Cardiac septum (tissue), 1 donor: Measurements from ENCODE around the gene DAPK1. TPM values are rescaled to one million over a fixed set of nuclear protein-coding genes. Genes with fewer than 3 reads are reported as not detected.

ENCODE experiments used
- DNase-seq: peaks from one replicate; pipeline ENCODE4 v3.0.0-alpha.2; 2020; ENCODE audit warnings: low spot score
- intact Hi-C: fragments of 100-400 bp; cut with DNase I; formaldehyde crosslinking; loops from one replicate; pipeline ENCODE4 v1.14.0; 2022
- total RNA-seq: library from RNA; stranded (reverse); fragmentation: NEBNext Ultra II Directional; extraction: Animal tissue kit (Norgen Biotek cat#: 25700); gene quantifications from one replicate; pipeline ENCODE4 v1.2.1, GENCODE V29; 2021
- donor health status: DM: no; HTN: no; CAD: no.

Gene DAPK1
- total RNA-seq, 1 donor from 2014 or later: 2.9 TPM

DNA sequence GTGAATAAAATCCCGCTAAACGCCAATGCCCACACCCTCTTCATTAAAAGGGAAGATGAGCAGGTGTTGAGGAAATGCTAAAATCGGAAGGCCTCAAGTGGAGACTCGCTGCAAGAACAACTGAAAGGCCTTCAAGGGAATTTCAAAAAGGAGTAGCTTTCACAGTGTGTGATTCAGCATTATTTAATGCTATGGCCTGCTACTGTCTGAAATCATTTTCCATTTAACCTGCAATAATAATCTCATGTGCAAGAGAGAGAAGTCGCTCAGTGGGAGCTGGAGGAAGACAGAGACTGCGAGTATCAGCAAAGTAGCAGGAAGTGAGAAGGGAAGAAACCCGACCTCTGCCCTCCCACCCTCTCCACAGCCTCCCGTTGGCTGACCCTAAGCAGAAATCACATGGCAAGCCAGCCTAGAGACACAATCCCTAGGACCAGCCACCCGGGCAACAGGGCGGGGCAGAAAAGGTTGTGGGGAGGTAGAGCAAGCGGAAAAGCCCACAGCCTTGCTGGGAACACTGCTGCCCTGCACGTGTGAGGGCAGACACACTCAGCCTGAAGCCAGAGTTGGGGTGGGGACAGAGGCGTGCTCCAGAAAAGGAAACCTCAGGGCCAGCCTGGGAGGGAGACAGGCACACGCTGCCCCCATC lies 188.3 kb downstream of the DAPK1 start:
- peak; percentile 71 for DNase-seq
- intact Hi-C loops: loop anchor here (10.0 kb wide), 1 partner anchor 359 kb away; no protein-coding TSS in a partner anchor

DNA sequence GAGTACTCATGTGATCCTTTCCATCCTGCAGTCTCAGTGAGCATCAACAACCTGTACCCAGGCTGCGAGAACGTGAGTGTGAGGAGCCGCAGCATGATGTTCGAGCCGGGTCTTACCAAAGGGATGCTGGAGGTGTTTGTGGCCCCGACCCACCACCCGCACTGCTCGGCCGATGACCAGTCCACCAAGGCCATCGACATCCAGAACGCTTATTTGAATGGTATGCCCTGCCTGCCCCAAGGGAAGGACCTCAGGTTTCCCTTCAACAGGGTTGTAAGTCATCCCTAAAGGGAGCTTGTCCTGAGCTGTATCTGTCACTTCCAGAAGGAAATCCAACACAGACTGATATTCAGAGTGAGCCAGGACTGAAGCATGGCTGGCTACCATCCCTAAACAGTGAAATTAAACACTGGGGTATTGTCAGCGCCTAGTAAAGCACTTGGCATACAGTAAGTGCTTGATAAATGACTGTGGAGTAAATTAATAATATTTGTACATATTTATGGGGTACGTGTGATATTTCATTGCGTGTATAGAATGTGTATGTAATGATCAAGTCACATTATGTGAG lies 188.9 kb downstream of the DAPK1 start:
- intact Hi-C loops: loop anchor here (10.0 kb wide), 1 partner anchor 358 kb away; no protein-coding TSS in a partner anchor

DNA sequence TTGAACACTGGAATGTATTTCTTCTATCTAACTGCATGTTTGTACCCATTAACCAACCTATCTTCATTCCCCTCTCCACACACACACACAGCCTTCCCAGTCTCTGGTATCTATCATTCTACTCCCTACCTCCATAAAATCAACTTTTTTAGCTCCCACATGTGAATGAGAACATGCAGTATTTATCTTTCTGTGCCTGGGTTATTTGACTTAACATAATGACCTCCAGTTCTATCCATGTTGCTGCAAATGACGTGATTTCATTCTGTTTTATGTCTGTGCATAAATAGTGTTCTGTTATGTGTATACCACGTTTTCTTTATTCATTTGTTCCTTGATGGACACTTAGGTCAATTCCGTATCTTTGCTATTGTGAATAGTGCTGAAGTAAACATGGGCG lies 189.5 kb downstream of the DAPK1 start:
- no peak for DNase-seq
- intact Hi-C loops: loop anchor here (10.0 kb wide), 1 partner anchor 358 kb away; no protein-coding TSS in a partner anchor

More for the DNA sequence above, 188.9 kb downstream of the DAPK1 start:
- no peak for DNase-seq

DNA sequence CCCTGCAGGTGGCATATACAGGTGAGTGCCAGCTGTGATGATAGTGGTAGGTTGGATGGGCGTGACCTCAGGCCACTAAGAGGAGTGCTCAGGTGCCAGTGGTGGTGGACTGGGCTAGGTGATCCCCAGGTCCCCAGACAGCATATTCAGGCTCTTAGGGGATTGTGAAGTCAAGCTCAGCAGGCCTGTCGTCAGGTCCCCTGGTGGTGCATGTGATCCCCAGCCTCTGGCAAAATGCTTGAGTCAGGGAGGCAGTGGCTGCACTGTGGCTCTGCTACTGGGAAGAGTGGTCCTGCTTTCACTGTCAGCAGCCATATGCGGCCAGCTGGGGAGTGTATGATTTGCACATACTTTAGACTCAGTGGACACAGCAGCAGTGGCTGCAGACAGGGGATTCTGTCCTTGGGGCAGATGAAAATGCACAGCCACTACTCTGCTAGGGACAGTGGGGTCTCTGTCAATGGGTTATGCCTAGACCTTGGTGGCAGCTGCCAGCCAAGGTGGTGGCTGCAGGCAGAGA lies 196.6 kb downstream of the DAPK1 start:
- DNase-seq: no peak
- intact Hi-C loops: no loop called here

DNA sequence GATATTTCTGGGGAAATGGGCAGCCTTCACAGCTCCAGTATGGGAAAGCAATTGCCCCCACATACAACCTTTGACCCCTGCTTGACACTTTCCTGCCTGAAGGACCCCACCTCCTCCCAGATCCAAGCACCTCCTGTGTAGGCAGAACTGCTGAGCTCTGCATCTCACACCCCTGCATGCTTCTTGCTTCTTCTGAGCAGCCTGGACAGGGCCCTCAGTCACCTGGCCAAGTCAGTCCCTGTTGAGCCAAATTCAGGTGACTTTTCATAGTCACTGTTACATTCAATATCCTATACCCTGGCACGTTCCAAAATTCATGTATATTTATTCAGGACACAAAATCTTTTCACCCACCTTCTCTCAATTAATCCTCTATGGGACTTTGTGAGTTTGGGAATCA lies 197.9 kb downstream of the DAPK1 start:
- intact Hi-C loops: no loop called here
- no peak for DNase-seq

DNA sequence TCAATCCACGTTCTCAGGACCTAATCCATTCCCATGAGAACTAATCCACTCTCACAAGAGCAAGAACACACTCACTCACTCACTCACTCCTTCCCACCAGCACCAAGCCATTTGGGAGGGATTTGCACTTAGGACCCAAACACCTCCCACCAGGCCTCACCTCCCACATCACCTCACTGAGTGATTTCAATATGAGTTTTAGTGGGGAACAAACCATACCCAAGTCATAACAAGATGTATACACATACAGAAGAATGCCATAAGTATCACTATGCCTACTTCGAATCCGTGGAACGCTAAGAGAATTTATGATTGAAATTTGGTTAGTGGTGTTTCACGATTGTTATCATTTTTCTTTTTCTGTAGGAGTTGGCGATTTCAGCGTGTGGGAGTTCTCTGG lies 199.0 kb downstream of the DAPK1 start:
- intact Hi-C loops: no loop called here
- DNase-seq: no peak

DNA sequence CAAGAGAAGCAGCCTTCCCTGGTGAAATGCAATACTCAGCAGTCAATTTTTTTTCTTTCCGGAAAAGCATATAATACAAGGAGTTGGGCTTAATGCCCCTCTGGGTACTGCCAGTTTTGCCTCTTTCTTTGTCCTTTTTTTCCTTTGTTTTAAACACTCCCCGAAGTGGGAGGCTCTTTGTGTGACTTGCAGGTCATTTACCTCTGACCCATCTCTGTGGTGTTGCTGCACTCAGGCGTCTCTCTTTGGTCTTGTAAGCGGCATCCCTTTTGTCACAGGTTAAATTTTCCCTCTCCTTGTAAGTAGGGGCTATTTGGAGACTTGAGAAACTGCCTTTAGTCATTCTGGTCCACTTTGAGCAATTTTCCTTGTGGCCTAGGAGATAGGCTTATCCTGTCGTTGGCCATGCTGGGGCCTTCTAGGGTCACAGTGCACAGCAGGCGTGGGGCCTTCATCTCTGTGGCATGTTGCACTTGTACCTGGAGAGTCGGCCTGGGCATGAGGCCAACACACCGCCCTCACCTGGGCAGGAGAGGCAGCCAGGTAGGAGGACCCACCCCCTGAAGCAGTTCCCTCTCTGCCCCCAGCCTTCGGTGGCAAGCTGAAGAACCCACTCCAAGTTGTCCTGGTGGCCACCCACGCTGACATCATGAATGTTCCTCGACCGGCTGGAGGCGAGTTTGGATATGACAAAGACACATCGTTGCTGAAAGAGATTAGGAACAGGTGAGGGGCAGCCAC lies 200.6 kb downstream of the DAPK1 start:
- intact Hi-C loops: no loop called here
- no peak for DNase-seq

DNA sequence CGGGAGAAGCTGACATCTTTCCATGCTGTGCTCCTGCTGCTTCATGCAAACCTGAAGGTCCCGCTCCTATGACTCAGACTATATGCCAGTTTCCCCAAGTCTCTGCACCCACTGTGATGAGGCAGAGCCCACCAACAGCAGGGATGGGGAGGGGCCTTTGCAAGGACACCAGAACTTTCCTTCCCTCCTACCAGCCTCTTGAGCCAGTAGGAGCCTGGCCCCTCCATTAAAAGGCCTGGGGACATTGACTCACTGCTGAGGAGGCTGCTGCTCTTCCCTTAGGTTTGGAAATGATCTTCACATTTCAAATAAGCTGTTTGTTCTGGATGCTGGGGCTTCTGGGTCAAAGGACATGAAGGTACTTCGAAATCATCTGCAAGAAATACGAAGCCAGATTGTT lies 202.2 kb downstream of the DAPK1 start:
- intact Hi-C loops: no loop called here
- DNase-seq: no peak

DNA sequence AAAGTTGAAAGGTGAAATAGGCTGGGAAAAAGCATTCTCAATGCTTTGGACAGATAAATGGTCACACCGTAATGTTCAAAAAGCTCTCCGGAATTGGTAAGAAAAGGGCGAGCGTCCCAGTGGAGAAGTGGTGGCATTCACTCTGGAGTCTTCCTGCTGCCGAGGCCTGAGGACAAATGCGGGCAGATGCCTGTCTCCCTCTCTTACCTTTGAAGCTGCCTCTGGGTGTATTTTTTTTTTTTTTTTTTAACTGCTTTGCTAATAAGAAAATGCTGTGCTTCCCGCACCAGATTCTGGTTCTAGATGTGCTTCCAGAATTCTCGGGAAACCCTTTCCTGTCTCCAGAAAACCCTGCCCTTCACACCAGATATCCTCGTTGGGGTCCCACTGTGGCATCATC lies 203.8 kb downstream of the DAPK1 start:
- intact Hi-C loops: no loop called here
- no peak for DNase-seq

DNA sequence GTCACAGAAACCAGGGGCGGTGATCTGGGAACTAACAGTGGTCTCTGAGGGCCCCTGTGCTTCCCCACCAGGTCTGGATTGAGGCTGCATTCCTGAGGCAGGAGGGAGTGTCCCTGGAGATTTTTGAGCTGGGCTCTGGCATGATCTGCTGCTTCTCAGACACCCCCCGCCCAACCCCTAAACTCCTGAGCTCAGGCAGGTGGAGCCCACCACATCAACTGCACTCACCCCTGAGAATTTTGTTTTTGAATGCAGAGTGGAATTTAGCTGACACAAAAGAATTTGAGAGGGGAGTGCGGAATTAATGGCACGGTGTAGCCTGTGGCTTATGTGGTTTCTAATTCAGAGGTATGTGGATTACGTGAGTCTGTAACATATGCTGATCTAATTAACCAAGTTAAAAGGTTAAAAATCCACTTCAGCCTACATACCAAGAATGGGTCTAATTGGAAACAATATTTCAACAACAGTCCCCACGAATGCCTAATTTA lies 204.3 kb downstream of the DAPK1 start:
- intact Hi-C loops: no loop called here
- DNase-seq: no peak

DNA sequence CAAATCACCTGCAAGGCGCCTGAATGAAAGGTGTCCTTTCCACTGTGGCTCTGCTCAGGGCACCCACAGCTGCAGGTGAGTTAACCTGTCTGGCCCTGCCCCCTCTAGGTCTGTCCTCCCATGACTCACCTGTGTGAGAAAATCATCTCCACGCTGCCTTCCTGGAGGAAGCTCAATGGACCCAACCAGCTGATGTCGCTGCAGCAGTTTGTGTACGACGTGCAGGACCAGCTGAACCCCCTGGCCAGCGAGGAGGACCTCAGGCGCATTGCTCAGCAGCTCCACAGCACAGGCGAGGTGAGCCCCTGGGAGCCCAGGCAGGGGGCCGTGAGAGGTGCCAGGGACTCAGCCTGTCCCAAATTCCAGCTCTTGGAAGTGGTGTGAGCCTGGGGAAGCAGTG lies 205.3 kb downstream of the DAPK1 start:
- intact Hi-C loops: no loop called here
- no peak for DNase-seq

DNA sequence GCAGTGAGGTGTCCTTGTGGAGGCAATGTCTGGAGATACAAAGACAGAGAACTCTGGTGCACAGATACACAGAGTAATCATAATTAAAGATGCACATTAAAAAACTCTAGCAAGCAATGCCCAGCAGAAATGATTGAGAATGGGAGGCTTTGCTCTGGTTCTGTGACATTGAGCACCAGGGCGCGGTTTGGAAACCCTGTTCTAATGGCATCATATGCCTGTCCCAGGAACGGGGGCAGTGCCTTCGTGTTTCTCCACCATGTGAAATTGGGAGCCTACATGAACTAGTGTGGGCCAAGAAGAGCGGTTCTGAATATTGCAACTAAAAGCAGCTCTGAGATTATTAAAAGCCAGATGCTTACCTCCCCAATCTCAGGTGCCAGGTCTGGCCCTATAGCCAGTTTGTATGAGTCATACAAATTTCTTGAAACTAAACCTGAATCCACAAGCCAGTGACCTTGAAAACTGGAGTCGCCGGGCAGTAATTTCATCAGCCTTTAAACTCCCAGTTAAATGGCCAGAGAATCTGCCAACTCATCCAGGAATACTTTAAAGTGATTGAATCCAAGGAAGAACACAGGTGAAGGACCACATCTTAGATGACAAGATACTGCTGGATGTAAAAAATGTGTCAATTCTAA lies 206.1 kb downstream of the DAPK1 start:
- DNase-seq: no peak
- intact Hi-C loops: no loop called here

DNA sequence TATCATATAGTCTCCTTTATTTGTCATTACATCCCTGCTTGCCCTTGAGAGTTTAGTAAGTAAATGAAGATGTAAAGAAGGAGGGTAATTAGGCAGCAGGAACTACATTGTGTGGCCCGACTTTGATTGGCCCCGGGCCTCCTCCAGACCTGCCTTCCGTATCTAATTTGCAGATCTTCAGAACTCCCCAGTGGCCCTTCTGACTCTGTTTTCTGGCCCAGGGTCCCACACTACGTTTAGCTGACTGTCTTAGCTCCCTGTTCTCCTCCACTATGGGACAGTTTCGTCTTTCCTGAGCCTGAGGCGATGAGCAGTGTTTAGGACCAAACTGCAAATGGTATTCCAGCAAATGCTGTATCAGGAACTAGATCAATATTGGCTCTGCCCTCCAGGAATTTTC lies 206.7 kb downstream of the DAPK1 start:
- intact Hi-C loops: no loop called here
- no peak for DNase-seq

DNA sequence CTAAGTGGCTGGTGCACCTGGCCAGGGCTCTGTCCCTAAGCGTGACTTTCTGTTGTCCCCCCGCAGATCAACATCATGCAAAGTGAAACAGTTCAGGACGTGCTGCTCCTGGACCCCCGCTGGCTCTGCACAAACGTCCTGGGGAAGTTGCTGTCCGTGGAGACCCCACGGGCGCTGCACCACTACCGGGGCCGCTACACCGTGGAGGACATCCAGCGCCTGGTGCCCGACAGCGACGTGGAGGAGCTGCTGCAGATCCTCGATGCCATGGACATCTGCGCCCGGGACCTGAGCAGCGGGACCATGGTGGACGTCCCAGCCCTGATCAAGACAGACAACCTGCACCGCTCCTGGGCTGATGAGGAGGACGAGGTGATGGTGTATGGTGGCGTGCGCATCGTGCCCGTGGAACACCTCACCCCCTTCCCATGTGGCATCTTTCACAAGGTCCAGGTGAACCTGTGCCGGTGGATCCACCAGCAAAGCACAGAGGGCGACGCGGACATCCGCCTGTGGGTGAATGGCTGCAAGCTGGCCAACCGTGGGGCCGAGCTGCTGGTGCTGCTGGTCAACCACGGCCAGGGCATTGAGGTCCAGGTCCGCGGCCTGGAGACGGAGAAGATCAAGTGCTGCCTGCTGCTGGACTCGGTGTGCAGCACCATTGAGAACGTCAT lies 208.5 kb downstream of the DAPK1 start:
- no peak for DNase-seq
- intact Hi-C loops: no loop called here

DNA sequence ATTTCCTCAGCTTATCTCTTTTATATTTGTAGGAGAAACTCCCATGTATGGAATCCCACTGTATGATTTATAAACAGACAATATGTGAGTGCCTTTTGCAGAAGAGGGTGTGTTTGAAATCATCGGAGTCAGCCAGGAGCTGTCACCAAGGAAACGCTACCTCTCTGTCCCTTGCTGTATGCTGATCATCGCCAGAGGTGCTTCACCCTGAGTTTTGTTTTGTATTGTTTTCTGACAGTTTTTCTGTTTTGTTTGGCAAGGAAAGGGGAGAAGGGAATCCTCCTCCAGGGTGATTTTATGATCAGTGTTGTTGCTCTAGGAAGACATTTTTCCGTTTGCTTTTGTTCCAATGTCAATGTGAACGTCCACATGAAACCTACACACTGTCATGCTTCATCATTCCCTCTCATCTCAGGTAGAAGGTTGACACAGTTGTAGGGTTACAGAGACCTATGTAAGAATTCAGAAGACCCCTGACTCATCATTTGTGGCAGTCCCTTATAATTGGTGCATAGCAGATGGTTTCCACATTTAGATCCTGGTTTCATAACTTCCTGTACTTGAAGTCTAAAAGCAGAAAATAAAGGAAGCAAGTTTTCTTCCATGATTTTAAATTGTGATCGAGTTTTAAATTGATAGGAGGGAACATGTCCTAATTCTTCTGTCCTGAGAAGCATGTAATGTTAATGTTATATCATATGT lies 210.3 kb downstream of the DAPK1 start:
- intact Hi-C loops: no loop called here
- DNase-seq: no peak

DNA sequence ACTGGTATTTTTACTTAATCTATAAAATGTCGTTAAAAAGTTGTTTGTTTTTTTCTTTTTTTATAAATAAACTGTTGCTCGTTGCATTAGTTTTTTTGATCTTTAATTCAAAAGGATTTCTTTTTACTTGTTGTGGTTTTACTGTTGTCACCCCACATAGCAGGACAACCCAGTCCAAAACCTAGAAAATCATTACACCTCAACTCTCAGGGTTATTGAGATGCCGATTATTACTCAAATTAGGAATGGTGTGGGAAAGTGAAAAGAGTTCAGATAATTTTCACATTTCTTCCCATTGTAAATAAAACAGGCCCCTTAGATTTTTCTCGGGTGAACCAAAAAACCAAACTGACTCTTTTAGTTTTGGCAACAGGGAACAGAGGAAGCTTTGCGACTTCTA lies 210.9 kb downstream of the DAPK1 start:
- no peak for DNase-seq
- intact Hi-C loops: no loop called here

DNA sequence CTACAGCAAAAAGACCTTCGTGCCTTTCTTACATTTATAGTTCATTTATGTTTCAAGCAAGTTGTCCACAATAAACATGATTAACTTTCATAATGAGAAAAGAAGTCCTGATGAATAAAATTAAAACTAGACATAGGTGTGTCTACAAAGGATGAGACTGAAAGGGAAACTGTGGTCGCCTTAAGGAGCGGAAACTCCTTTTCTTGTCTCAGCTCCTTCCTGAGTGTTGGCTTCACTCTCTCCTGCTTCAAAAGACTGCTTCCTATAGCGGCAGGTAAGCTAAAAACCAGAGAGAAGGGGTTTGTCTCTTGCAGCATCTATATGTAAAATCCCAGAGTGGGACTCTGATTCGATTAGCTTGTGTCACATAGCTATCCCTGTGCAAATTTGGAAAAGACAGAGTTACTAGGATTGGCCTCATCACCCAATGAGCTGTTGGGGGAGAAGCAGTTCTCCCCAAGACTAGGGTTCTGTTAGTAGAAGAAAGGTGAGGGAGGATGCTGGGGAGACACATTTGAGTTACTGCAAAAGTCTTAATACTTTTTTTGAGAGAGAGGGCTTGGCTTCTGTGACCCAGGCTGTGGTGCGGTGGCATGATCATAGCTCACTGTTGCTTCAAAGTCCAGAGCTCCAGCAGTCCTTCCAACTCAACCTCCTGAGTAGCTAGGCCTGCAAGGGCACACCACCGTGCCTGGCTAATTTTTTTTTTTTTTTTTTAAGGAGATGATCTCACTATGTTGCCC lies 211.5 kb downstream of the DAPK1 start:
- intact Hi-C loops: no loop called here

DNA sequence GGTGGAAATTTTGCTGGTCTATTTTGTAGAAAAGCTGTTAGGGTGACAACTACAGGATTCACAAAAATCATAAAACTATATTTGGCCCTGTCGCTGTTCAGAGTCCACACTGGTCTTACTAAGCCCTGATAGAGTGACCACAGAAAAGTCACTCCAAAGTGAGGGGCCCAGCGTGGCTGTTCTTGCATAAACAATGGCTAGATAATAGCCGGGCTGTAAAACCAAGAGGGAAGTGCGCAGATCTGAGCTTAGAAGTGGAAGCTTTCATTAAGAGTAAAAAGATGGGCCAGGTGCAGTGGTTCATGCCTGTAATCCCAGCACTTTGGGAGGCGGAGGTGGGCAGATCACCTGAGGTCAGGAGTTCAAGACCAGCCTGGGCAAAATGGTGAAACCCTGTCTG lies 212.8 kb downstream of the DAPK1 start:
- no peak for DNase-seq
- intact Hi-C loops: no loop called here

More for the DNA sequence above, 211.5 kb downstream of the DAPK1 start:
- DNase-seq: no peak
